K562 (cell line): ENCODE results near the gene LOXL3. TPM values are rescaled to one million over a fixed set of nuclear protein-coding genes. Genes with fewer than 3 reads are reported as not detected.

Source experiments
- BHLHE40 ChIP-seq: IDR thresholded peaks from 2 replicates; pipeline ENCODE4 v1.6.1; 2011; ENCODE audit warnings: low read length, improper control_type of control experiment
- CCNT2 ChIP-seq: IDR thresholded peaks from 2 replicates; pipeline ENCODE4 v1.6.1; 2011; ENCODE audit warnings: borderline replicate concordance, low read depth, mild to moderate bottlenecking, moderate library complexity, mixed read lengths, low read length; ENCODE audit not compliant: insufficient read length; ENCODE audit errors: extremely low read depth
- CREB1 ChIP-seq, 2 experiments: sonication (generic) in 1 of 2; formaldehyde crosslinking in 1 of 2; IDR thresholded peaks; 2 replicates each; pipeline versions ENCODE4 v1.6.1 to v1.8.0; 2012 to 2022; ENCODE audit warnings: inconsistent platforms in 1 of 2, mild to moderate bottlenecking in 1 of 2, missing genetic modification reagents in 1 of 2, moderate library complexity in 1 of 2
- E2F3 ChIP-seq: fragments of 250-450 bp; sonication (Bioruptor Pico); IDR thresholded peaks from 2 replicates; pipeline ENCODE4 v1.4.0; 2020; ENCODE audit warnings: mild to moderate bottlenecking
- ELF2 ChIP-seq: fragments of 250-450 bp; sonication (Bioruptor Pico); IDR thresholded peaks from 2 replicates; pipeline ENCODE4 v1.5.0; 2021; ENCODE audit warnings: mild to moderate bottlenecking
- ELK3 ChIP-seq: fragments of 450-650 bp; formaldehyde crosslinking; IDR thresholded peaks from 2 replicates; pipeline ENCODE4 v1.4.0; 2020; ENCODE audit warnings: mild to moderate bottlenecking
- FOXM1 ChIP-seq, 2 experiments: fragments of 450-650 bp in 1 of 2; sonication (generic) in 1 of 2; formaldehyde crosslinking in 1 of 2; IDR thresholded peaks; 2 replicates each; pipeline versions ENCODE4 v1.6.1 to v1.9.0; 2017 to 2022; ENCODE audit warnings: low read depth in 2 of 2, mild to moderate bottlenecking in 2 of 2, missing genetic modification reagents in 1 of 2, moderate library complexity in 1 of 2
- HMG20B ChIP-seq: fragments of 250-450 bp; sonication (Bioruptor Pico); IDR thresholded peaks from 2 replicates; pipeline ENCODE4 v1.5.0; 2021; ENCODE audit warnings: mild to moderate bottlenecking
- L3MBTL2 ChIP-seq: fragments of 450-650 bp; IDR thresholded peaks from 2 replicates; pipeline ENCODE4 v1.6.1; 2016; ENCODE audit warnings: mild to moderate bottlenecking, moderate library complexity
- MBD1 ChIP-seq: fragments of 250-450 bp; sonication (Bioruptor Pico); IDR thresholded peaks from 2 replicates; pipeline ENCODE4 v1.8.0; 2022; ENCODE audit warnings: inconsistent platforms
- NCOA1 ChIP-seq: fragments of 450-650 bp; IDR thresholded peaks from 2 replicates; pipeline ENCODE4 v1.6.1; 2016; ENCODE audit warnings: low read depth
- RBFOX2 ChIP-seq: fragments of 200-400 bp; formaldehyde crosslinking; IDR thresholded peaks from 2 replicates; pipeline ENCODE4 v1.6.1; 2017; ENCODE audit warnings: low read depth, mild to moderate bottlenecking, low read length, moderate library complexity
- RBM14 ChIP-seq: fragments of 200-400 bp; formaldehyde crosslinking; IDR thresholded peaks from 2 replicates; pipeline ENCODE4 v1.6.1; 2018; ENCODE audit warnings: low read depth, mild to moderate bottlenecking, low read length, moderate library complexity, borderline replicate concordance; ENCODE audit not compliant: insufficient read depth
- RCOR1 ChIP-seq, 2 experiments: IDR thresholded peaks; 2 replicates each; pipeline ENCODE4 v1.6.1; 2012; ENCODE audit warnings: low read depth in 2 of 2, low read length in 2 of 2, borderline replicate concordance in 1 of 2, improper control_type of control experiment in 1 of 2
- SMAD2 ChIP-seq: fragments of 150-350 bp; IDR thresholded peaks from 2 replicates; pipeline ENCODE4 v1.6.1; 2014; ENCODE audit warnings: low read depth, mild to moderate bottlenecking, low read length
- polyA plus RNA-seq, 8 experiments: library from polyadenylated mRNA; depleted of rRNA in 4 of 8; stranded (reverse) in 5 of 8; unstranded in 3 of 8; fragments of >200 nt; fragmentation: Nextera tagmentation in 2 of 8; fragmentation: Illumina TruSeq in 1 of 8; extraction: Ambion mirVana in 2 of 8; extraction: Trizol in 1 of 8; gene quantifications; 2 replicates each; pipeline versions ENCODE4 v1.2.1 to v1.2.3, GENCODE V29; 2011 to 2014; ENCODE audit warnings: inconsistent platforms in 1 of 8, missing spikeins in 1 of 8
- total RNA-seq, 7 experiments: library from RNA; depleted of rRNA in 6 of 7; stranded (reverse); fragments of >200 nt in 6 of 7; fragmentation: Illumina TruSeq in 2 of 7; extraction: Trizol in 2 of 7; gene quantifications; 2 replicates each; pipeline versions ENCODE4 v1.2.1 to v1.2.3, GENCODE V29; 2011 to 2021; ENCODE audit warnings: low replicate concordance in 1 of 7
- TF ChIP-seq, protein P1 (sequence below): conservative IDR thresholded peaks from 2 replicates; pipeline ENCODE4 v1.6.1; 2011; ENCODE audit warnings: low read depth, mild to moderate bottlenecking, low read length; ENCODE audit not compliant: control insufficient read depth
- TF ChIP-seq, protein P2 (sequence below), 2 experiments: fragments of 450-650 bp; IDR thresholded peaks; 2 replicates each; pipeline ENCODE4 v1.6.1; 2018; ENCODE audit warnings: mild to moderate bottlenecking in 2 of 2, low read depth in 1 of 2; ENCODE audit not compliant: partially characterized antibody in 2 of 2

LOXL3 gene
- total and polyA plus RNA-seq, 9 of the 15 experiments (the other 6 are each of a cell fraction or from before 2014, with no cell fraction given), result 0.22 to 0.99 (median 0.31) TPM

GRCh38 chr2:74530239-74531187, 23.2 kb downstream of the LOXL3 start (continued):
- no peak for TF ChIP-seq MBD1 (CRISPR knock-in tag)
- peak; percentile 7 to 79; a peak in 3 of 4 replicates for TF ChIP-seq RCOR1 (IDR thresholded peaks at IDR 0.05; ENCODE audit: borderline replicate concordance in 1 of 2, low read depth in 2 of 2, low read length in 2 of 2)
- TF ChIP-seq ELK3 (CRISPR knock-in tag), result no peak
- TF ChIP-seq HMG20B, result no peak
- no peak for TF ChIP-seq ELF2 (CRISPR knock-in tag)
- TF ChIP-seq FOXM1 (IDR thresholded peaks at IDR 0.05; ENCODE audit: low read depth), result no peak; the same call in 1 of the 2 replicates
- TF ChIP-seq FOXM1 (CRISPR knock-in tag; IDR thresholded peaks at IDR 0.05; ENCODE audit: low read depth), result no peak
- TF ChIP-seq NCOA1, result peak; percentile 19; the same call in 1 of the 2 replicates
- TF ChIP-seq SMAD2, result no peak
- TF ChIP-seq RBFOX2, result peak; percentile 54; the same call in 1 of the 2 replicates
- TF ChIP-seq, protein P1, sequence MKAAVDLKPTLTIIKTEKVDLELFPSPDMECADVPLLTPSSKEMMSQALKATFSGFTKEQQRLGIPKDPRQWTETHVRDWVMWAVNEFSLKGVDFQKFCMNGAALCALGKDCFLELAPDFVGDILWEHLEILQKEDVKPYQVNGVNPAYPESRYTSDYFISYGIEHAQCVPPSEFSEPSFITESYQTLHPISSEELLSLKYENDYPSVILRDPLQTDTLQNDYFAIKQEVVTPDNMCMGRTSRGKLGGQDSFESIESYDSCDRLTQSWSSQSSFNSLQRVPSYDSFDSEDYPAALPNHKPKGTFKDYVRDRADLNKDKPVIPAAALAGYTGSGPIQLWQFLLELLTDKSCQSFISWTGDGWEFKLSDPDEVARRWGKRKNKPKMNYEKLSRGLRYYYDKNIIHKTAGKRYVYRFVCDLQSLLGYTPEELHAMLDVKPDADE, result 0 out of 2 replicates have a peak, but pooled peaks have one; percentile 39
- TF ChIP-seq RBM14, result no peak
- TF ChIP-seq L3MBTL2, result peak; percentile 98
- TF ChIP-seq E2F3 (CRISPR knock-in tag), result peak; percentile 79
- TF ChIP-seq BHLHE40, result peak; percentile 66
- TF ChIP-seq CREB1 (IDR thresholded peaks at IDR 0.05), result peak; percentile 46; the same call in 1 of the 2 replicates
- 0 out of 2 replicates have a peak, but pooled peaks have one; percentile 45 for TF ChIP-seq CREB1 (CRISPR knock-in tag; IDR thresholded peaks at IDR 0.05)
- peak; percentile 53 for TF ChIP-seq CCNT2
- TF ChIP-seq, protein P2, sequence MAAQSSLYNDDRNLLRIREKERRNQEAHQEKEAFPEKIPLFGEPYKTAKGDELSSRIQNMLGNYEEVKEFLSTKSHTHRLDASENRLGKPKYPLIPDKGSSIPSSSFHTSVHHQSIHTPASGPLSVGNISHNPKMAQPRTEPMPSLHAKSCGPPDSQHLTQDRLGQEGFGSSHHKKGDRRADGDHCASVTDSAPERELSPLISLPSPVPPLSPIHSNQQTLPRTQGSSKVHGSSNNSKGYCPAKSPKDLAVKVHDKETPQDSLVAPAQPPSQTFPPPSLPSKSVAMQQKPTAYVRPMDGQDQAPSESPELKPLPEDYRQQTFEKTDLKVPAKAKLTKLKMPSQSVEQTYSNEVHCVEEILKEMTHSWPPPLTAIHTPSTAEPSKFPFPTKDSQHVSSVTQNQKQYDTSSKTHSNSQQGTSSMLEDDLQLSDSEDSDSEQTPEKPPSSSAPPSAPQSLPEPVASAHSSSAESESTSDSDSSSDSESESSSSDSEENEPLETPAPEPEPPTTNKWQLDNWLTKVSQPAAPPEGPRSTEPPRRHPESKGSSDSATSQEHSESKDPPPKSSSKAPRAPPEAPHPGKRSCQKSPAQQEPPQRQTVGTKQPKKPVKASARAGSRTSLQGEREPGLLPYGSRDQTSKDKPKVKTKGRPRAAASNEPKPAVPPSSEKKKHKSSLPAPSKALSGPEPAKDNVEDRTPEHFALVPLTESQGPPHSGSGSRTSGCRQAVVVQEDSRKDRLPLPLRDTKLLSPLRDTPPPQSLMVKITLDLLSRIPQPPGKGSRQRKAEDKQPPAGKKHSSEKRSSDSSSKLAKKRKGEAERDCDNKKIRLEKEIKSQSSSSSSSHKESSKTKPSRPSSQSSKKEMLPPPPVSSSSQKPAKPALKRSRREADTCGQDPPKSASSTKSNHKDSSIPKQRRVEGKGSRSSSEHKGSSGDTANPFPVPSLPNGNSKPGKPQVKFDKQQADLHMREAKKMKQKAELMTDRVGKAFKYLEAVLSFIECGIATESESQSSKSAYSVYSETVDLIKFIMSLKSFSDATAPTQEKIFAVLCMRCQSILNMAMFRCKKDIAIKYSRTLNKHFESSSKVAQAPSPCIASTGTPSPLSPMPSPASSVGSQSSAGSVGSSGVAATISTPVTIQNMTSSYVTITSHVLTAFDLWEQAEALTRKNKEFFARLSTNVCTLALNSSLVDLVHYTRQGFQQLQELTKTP (IDR thresholded peaks at IDR 0.05; ENCODE audit: low read depth in 1 of 2, partially characterized antibody in 2 of 2), result no peak
